ENCODE results near the gene CACUL1.
A peak's percentile ranks its signal among the peaks of the same experiment; 100 is the strongest.
"Not testable (repeated sequence)": the region's sequence is repeated elsewhere in the genome, so short reads cannot be mapped to it uniquely, and the experiment has no call there.

Gene CACUL1

DNA sequence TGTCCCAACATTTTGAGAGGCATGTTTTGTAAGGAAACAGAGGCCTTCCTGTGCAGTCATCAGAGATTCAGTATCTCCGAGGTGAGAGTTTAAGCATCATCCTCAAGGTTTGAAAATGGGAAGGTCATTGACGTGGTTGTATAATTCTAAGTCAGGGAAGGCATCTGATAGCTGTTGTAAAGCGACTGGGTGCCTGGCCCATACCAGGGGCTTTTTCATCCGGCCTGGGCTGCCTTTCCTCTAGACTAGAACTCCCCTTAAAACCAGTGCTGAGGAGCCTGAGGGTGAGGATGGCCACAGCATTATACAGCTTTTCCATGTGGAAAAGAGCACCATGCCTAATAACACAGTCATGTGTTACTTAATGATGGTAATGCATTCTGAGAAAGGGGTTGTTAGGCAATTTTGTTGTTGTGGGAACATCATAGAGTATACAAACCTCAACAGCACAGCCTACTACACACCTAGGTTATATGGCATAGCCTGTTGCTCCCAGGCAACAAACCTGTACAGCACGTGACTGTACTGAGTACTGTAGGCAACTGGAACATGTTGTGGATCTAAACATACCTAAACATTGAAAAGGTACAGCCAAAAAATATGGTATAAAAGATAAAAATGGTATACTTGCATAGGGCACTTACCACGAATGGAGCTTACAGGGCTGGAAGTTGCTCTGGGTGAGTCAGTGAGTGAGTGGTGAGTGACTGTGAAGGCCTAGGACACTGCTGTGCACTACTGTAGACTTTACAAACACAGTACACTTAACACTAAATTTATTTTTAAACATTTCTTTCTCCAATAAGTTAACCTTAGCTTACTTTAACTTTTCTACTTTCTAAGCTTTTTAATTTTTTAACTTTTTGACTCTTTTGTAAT lies 13.5 kb upstream of the CACUL1 start:
- DNase-seq (ENCODE audit: low spot score) = no peak

- DNase-seq (ENCODE audit: low spot score) = no peak
Observed at GRCh38 chr10:118767297-118768040, 12.7 kb upstream of the CACUL1 start.

GRCh38 chr10:118764195-118764594 lies 9.4 kb upstream of the CACUL1 start:
- DNase-seq (ENCODE audit: low spot score) = no peak

DNA sequence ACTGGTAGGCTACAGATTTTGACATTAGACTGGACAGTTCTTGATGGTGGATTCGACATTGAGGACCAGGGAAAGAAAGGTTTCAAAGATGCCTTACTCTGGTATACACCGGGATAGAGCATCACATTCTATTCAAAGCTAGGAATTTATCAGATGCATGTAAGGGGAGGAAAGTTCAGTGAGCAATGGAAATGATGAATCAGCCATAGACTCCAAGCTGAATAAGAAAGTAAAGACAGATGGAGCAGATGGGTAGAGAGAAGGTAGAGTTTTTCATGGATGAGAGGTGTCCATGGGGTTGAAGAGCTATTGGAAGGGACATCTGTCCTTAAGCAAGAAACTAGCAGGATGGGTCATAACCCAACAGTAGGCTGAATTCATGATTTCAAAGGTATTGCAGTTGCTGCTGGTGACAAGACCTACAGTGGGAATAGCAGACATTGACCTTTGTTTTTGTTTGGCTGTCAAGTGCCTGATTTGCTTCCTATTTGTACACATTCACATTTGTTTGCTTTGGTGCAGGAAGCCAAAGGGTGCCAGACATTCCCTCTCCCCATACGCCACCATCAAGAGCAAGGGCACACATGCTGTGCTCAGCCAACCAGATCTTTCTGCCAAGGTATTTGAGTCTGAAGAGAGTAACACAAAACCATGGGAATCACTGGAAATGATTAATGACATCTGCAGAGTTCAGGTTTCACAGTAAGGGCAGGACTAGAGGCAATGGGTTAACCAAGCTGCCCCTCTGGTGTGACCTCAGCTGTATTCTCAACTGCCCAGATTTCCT lies 8.6 kb upstream of the CACUL1 start:
- DNase-seq (ENCODE audit: low spot score) = no peak

GRCh38 chr10:118760265-118760664 lies 5.5 kb upstream of the CACUL1 start:
- no peak for DNase-seq (ENCODE audit: low spot score)

DNA sequence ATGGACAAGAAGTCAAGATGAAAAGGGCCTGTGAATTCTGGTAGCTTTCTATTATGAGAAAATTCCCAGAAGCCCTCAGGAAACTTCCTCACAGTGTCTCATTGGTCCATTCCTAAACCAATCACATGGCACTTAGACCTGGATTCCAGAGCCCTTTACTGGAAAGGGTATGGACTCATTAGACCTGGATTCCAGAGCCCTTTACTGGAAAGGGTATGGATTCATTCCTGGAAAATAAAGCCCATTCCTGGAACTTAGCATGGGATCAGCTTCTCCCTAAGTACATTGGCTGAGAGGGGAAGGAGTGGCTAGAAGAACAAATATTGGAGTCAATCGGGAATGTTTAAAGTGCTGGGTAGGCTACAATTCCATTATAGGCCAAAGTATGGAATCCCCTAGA lies 3.7 kb upstream of the CACUL1 start:
- no peak for DNase-seq (ENCODE audit: low spot score)

GRCh38 chr10:118754229-118754555 lies 578 bp downstream of the CACUL1 start:
- DNase-seq (ENCODE audit: low spot score) = peak; percentile 12

- DNase-seq (ENCODE audit: low spot score) = peak; percentile 27
Observed at GRCh38 chr10:118753331-118754228, 1.2 kb downstream of the CACUL1 start.

GRCh38 chr10:118752409-118752808 lies 2.4 kb downstream of the CACUL1 start:
- no peak for DNase-seq (ENCODE audit: low spot score)

- no peak for DNase-seq (ENCODE audit: low spot score)
Observed at GRCh38 chr10:118751265-118751664, 3.5 kb downstream of the CACUL1 start.

- DNase-seq (ENCODE audit: low spot score) = no peak
Observed at GRCh38 chr10:118748041-118748440, 6.7 kb downstream of the CACUL1 start.

- no peak for DNase-seq (ENCODE audit: low spot score)
Observed at GRCh38 chr10:118746246-118746645, 8.5 kb downstream of the CACUL1 start.

GRCh38 chr10:118745056-118745455 lies 9.7 kb downstream of the CACUL1 start:
- DNase-seq (ENCODE audit: low spot score) = no peak

- DNase-seq (ENCODE audit: low spot score) = not testable (repeated sequence)
Observed at GRCh38 chr10:118744346-118744918, 10.3 kb downstream of the CACUL1 start.

DNA sequence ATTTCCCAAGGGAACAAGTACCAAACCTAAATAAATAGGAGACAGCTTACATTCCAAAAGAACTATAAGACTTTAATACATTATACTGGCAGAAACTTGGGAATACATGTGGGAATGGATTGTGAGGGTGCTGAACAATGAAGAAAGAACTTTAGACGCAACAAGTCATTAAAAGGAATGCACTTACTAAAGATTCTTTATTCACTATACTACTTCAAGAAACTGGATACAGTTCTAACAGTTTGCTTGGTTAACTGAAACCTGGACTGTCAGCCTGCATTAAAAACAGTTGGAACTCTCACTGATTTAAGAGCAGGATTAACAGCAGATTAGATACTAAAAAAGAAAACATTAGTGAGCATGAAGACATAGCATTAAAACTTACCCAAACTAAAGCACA lies 12.0 kb downstream of the CACUL1 start:
- DNase-seq (ENCODE audit: low spot score) = no peak

DNA sequence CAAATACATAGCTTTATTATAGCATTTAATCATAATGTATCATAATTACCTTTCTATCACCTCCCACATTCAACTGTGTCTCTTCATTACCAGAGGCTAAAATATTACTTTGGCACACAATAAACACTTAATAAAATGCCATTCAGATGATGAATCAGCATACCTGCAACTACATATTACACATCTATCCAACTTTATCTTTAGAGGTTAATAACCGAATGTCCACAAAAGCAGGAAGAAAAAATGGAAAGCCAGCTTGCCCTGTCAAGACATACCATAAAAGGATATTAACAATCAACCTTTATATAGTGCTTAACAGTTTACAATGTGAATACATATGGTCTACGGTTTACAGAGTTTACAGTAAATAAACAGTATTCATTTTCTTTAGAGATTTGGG lies 12.7 kb downstream of the CACUL1 start:
- DNase-seq (ENCODE audit: low spot score) = no peak

DNA sequence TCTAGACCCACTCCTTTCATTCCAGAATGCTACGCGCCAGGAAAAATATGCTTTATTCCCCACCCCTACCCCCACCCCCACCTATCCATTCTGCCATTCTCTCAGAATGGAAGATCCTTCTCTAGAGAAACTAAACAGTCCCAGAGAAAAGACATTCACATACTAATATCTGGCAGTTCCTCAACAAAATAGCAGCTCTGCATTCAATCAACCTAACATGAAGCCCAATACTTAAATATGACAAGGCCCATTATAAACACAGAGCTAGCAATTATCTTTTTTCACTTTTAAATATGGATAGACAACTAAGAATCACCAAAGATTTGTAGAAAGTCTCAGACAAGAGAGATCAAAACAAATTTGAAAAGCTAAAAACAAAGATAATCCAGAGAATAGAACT lies 16.4 kb downstream of the CACUL1 start:
- no peak for DNase-seq (ENCODE audit: low spot score)

DNA sequence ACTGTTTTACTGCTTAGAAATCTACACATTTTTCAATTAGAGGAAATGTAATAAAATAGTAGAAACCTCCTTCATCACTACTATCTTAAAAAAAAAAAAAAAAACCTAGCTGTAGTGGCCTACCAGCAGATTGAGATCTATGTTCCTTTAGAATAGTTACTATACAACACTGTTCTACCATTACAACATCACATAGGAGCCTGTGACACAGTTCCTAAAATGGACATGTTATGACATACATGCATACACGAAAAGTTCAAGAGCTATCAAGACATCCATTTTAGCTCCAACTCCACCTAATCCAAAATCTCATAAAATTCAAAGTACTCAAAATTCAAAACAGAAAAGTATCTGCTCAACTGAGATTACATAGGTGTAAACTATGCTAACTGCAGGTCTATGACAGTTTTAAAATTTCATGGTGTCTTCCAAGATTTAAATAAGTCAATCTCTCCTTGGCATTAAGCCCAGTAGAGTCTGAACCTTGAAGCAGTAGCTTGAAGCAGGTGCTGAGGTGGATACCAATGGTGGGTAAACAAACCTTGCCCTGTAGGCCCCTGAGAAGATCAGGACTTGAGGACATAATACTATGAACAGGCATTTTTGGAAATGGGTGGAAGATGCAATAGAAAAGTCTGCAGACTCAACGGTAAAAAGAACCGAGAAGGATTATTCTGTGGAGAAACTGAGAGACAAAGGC lies 17.0 kb downstream of the CACUL1 start:
- DNase-seq (ENCODE audit: low spot score) = no peak

DNA sequence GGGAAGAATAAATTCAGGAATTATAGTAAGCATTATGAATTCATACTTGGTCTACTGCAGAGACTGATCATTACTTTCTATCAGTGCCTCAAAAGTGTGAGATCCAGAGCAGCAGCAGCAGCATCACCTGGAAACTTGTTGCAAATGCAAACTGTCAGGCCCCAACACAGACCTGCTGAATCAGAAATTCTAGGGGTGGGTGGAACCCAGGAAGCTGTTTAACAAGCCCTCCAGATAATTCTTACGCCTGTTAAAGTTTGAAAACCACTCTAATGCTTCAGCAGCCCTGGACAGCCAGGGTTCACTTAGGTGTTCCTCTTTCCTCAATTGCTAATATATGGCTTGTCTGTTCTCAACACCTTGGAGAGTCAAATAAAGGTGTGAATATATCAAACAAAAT lies 19.5 kb downstream of the CACUL1 start:
- DNase-seq (ENCODE audit: low spot score) = no peak

GRCh38 chr10:118734475-118734874 lies 20.3 kb downstream of the CACUL1 start:
- no peak for DNase-seq (ENCODE audit: low spot score)
